ENCODE measurements around the gene IL22RA1.

DNA sequence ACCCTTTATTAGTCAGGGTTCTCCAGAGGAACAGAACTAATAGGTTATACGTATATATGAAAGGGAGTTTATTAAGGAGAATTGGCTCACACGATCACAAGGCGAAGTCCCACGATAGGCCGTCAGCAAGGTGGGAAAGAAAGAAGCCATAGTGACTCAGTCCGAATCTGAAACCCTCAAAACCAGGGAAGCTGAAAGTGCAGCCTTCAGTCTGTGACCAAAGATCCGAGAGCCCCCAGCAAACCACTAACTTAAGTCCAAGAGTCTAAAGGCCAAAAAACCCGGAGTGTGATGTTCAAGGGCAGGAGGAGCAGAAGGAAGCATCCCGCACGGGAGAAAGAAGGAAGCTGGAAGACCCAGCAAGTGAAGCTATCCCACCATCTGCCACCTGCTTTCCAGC, 34.2 kb upstream of the IL22RA1 start:
- TF ChIP-seq, protein P1, sequence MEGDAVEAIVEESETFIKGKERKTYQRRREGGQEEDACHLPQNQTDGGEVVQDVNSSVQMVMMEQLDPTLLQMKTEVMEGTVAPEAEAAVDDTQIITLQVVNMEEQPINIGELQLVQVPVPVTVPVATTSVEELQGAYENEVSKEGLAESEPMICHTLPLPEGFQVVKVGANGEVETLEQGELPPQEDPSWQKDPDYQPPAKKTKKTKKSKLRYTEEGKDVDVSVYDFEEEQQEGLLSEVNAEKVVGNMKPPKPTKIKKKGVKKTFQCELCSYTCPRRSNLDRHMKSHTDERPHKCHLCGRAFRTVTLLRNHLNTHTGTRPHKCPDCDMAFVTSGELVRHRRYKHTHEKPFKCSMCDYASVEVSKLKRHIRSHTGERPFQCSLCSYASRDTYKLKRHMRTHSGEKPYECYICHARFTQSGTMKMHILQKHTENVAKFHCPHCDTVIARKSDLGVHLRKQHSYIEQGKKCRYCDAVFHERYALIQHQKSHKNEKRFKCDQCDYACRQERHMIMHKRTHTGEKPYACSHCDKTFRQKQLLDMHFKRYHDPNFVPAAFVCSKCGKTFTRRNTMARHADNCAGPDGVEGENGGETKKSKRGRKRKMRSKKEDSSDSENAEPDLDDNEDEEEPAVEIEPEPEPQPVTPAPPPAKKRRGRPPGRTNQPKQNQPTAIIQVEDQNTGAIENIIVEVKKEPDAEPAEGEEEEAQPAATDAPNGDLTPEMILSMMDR (IDR thresholded peaks at IDR 0.05), result no peak
- TF ChIP-seq EZH2 (IDR thresholded peaks at IDR 0.05), result no peak
- no peak for TF ChIP-seq EZH2phosphoT487 (IDR thresholded peaks at IDR 0.05)
